ENCODE results near the gene UBE2O.

Gene UBE2O

GRCh38 chr17:76426853-76427252 is 26.1 kb downstream of the UBE2O start:
- 94 to 97% methylated on average over 3 of the region's 3 CpGs for WGBS, 2 experiments
- Histone ChIP-seq H3K4me1 (ENCODE audit: control insufficient read depth, insufficient read depth, low read length) (peaks cover 2% of the 10 kb centered on the region), H3K4me3 (ENCODE audit: insufficient read depth, low read depth, low read length) (no peak overlapping the region), H3K27ac (ENCODE audit: insufficient read depth, low read depth, low read length, poor library complexity, severe bottlenecking) (no peak overlapping the region), H3K36me3 (ENCODE audit: control insufficient read depth, insufficient read depth, low read length) (no peaks in the 10 kb centered on the region), H3K9me3 (ENCODE audit: control insufficient read depth, low read length) (no peaks in the 10 kb centered on the region), H3K27me3 (ENCODE audit: control insufficient read depth, insufficient read depth, low read length, poor library complexity, severe bottlenecking) (no peaks in the 10 kb centered on the region)

GRCh38 chr17:76422860-76423259 is 30.1 kb downstream of the UBE2O start:
- WGBS, 2 experiments = 88 to 93% methylated on average over 6 of the region's 6 CpGs
- H3K4me3 ChIP-seq (ENCODE audit: insufficient read depth, low read depth, low read length) = no peak overlapping the region

GRCh38 chr17:76422406-76422805 is 30.5 kb downstream of the UBE2O start:
- Histone ChIP-seq H3K27ac (ENCODE audit: insufficient read depth, low read depth, low read length, poor library complexity, severe bottlenecking) (no peak overlapping the region), H3K36me3 (ENCODE audit: control insufficient read depth, insufficient read depth, low read length) (no peaks in the 10 kb centered on the region), H3K4me1 (ENCODE audit: control insufficient read depth, insufficient read depth, low read length) (peaks cover 4% of the 10 kb centered on the region), H3K9me3 (ENCODE audit: control insufficient read depth, low read length) (no peaks in the 10 kb centered on the region), H3K4me3 (ENCODE audit: insufficient read depth, low read depth, low read length) (no peak overlapping the region), H3K27me3 (ENCODE audit: control insufficient read depth, insufficient read depth, low read length, poor library complexity, severe bottlenecking) (no peaks in the 10 kb centered on the region)
- 94 to 95% methylated on average over 8 of the region's 8 CpGs for WGBS, 2 experiments

More at GRCh38 chr17:76422860-76423259, 30.1 kb downstream of the UBE2O start:
- Histone ChIP-seq H3K4me1 (ENCODE audit: control insufficient read depth, insufficient read depth, low read length) (peaks cover 4% of the 10 kb centered on the region), H3K36me3 (ENCODE audit: control insufficient read depth, insufficient read depth, low read length) (no peaks in the 10 kb centered on the region), H3K27me3 (ENCODE audit: control insufficient read depth, insufficient read depth, low read length, poor library complexity, severe bottlenecking) (no peaks in the 10 kb centered on the region), H3K9me3 (ENCODE audit: control insufficient read depth, low read length) (no peaks in the 10 kb centered on the region), H3K27ac (ENCODE audit: insufficient read depth, low read depth, low read length, poor library complexity, severe bottlenecking) (no peak overlapping the region)

GRCh38 chr17:76421044-76421407 is 31.9 kb downstream of the UBE2O start:
- Histone ChIP-seq H3K36me3 (ENCODE audit: control insufficient read depth, insufficient read depth, low read length) (no peaks in the 10 kb centered on the region), H3K9me3 (ENCODE audit: control insufficient read depth, low read length) (no peaks in the 10 kb centered on the region), H3K4me1 (ENCODE audit: control insufficient read depth, insufficient read depth, low read length) (peaks cover 4% of the 10 kb centered on the region), H3K27ac (ENCODE audit: insufficient read depth, low read depth, low read length, poor library complexity, severe bottlenecking) (no peak overlapping the region), H3K27me3 (ENCODE audit: control insufficient read depth, insufficient read depth, low read length, poor library complexity, severe bottlenecking) (no peaks in the 10 kb centered on the region), H3K4me3 (ENCODE audit: insufficient read depth, low read depth, low read length) (no peak overlapping the region)
- 70 to 73% methylated on average over 7 of the region's 7 CpGs for WGBS, 2 experiments

- H3K4me3 ChIP-seq (ENCODE audit: insufficient read depth, low read depth, low read length) = no peak overlapping the region
- no peaks in the 10 kb centered on the region for H3K9me3 ChIP-seq (ENCODE audit: control insufficient read depth, low read length)
- WGBS, 2 experiments = 90 to 92% methylated on average over 10 of the region's 10 CpGs
- H3K27ac ChIP-seq (ENCODE audit: insufficient read depth, low read depth, low read length, poor library complexity, severe bottlenecking) = no peak overlapping the region
- no peaks in the 10 kb centered on the region for H3K36me3 ChIP-seq (ENCODE audit: control insufficient read depth, insufficient read depth, low read length)
- H3K27me3 ChIP-seq (ENCODE audit: control insufficient read depth, insufficient read depth, low read length, poor library complexity, severe bottlenecking) = no peaks in the 10 kb centered on the region
- H3K4me1 ChIP-seq (ENCODE audit: control insufficient read depth, insufficient read depth, low read length) = peaks cover 4% of the 10 kb centered on the region
Observed at GRCh38 chr17:76420356-76421043, 32.5 kb downstream of the UBE2O start.

GRCh38 chr17:76419576-76420260 is 33.2 kb downstream of the UBE2O start:
- Histone ChIP-seq H3K9me3 (ENCODE audit: control insufficient read depth, low read length) (no peaks in the 10 kb centered on the region), H3K4me3 (ENCODE audit: insufficient read depth, low read depth, low read length) (no peak overlapping the region), H3K27me3 (ENCODE audit: control insufficient read depth, insufficient read depth, low read length, poor library complexity, severe bottlenecking) (no peaks in the 10 kb centered on the region), H3K4me1 (ENCODE audit: control insufficient read depth, insufficient read depth, low read length) (peaks cover 9% of the 10 kb centered on the region), H3K27ac (ENCODE audit: insufficient read depth, low read depth, low read length, poor library complexity, severe bottlenecking) (no peak overlapping the region), H3K36me3 (ENCODE audit: control insufficient read depth, insufficient read depth, low read length) (no peaks in the 10 kb centered on the region)
- 95 to 96% methylated on average over 17 of the region's 17 CpGs for WGBS, 2 experiments

- Histone ChIP-seq H3K27me3 (ENCODE audit: control insufficient read depth, insufficient read depth, low read length, poor library complexity, severe bottlenecking) (no peaks in the 10 kb centered on the region), H3K9me3 (ENCODE audit: control insufficient read depth, low read length) (no peaks in the 10 kb centered on the region), H3K4me1 (ENCODE audit: control insufficient read depth, insufficient read depth, low read length) (peaks cover 14% of the 10 kb centered on the region), H3K4me3 (ENCODE audit: insufficient read depth, low read depth, low read length) (no peak overlapping the region), H3K36me3 (ENCODE audit: control insufficient read depth, insufficient read depth, low read length) (no peaks in the 10 kb centered on the region), H3K27ac (ENCODE audit: insufficient read depth, low read depth, low read length, poor library complexity, severe bottlenecking) (no peak overlapping the region)
- WGBS, 2 experiments = 90 to 93% methylated on average over 11 of the region's 11 CpGs
Observed at GRCh38 chr17:76417499-76418143, 35.3 kb downstream of the UBE2O start.

GRCh38 chr17:76416899-76417298 is 36.1 kb downstream of the UBE2O start:
- Histone ChIP-seq H3K27me3 (ENCODE audit: control insufficient read depth, insufficient read depth, low read length, poor library complexity, severe bottlenecking) (no peaks in the 10 kb centered on the region), H3K9me3 (ENCODE audit: control insufficient read depth, low read length) (no peaks in the 10 kb centered on the region), H3K4me3 (ENCODE audit: insufficient read depth, low read depth, low read length) (no peak overlapping the region), H3K27ac (ENCODE audit: insufficient read depth, low read depth, low read length, poor library complexity, severe bottlenecking) (no peak overlapping the region), H3K4me1 (ENCODE audit: control insufficient read depth, insufficient read depth, low read length) (peaks cover 14% of the 10 kb centered on the region), H3K36me3 (ENCODE audit: control insufficient read depth, insufficient read depth, low read length) (no peaks in the 10 kb centered on the region)
- WGBS, 2 experiments = 93 to 98% methylated on average over 4 of the region's 4 CpGs

GRCh38 chr17:76416457-76416856 is 36.5 kb downstream of the UBE2O start:
- Histone ChIP-seq H3K9me3 (ENCODE audit: control insufficient read depth, low read length) (no peaks in the 10 kb centered on the region), H3K27me3 (ENCODE audit: control insufficient read depth, insufficient read depth, low read length, poor library complexity, severe bottlenecking) (no peaks in the 10 kb centered on the region), H3K36me3 (ENCODE audit: control insufficient read depth, insufficient read depth, low read length) (no peaks in the 10 kb centered on the region), H3K4me1 (ENCODE audit: control insufficient read depth, insufficient read depth, low read length) (peaks cover 14% of the 10 kb centered on the region), H3K4me3 (ENCODE audit: insufficient read depth, low read depth, low read length) (no peak overlapping the region), H3K27ac (ENCODE audit: insufficient read depth, low read depth, low read length, poor library complexity, severe bottlenecking) (no peak overlapping the region)
- WGBS, 2 experiments = 91 to 95% methylated on average over 6 of the region's 6 CpGs

- Histone ChIP-seq H3K9me3 (ENCODE audit: control insufficient read depth, low read length) (no peaks in the 10 kb centered on the region), H3K4me1 (ENCODE audit: control insufficient read depth, insufficient read depth, low read length) (peaks cover 14% of the 10 kb centered on the region), H3K27ac (ENCODE audit: insufficient read depth, low read depth, low read length, poor library complexity, severe bottlenecking) (no peak overlapping the region), H3K27me3 (ENCODE audit: control insufficient read depth, insufficient read depth, low read length, poor library complexity, severe bottlenecking) (no peaks in the 10 kb centered on the region), H3K36me3 (ENCODE audit: control insufficient read depth, insufficient read depth, low read length) (no peaks in the 10 kb centered on the region), H3K4me3 (ENCODE audit: insufficient read depth, low read depth, low read length) (no peak overlapping the region)
- WGBS, 2 experiments = 86% methylated on average over 15 of the region's 15 CpGs
Observed at GRCh38 chr17:76415786-76416185, 37.2 kb downstream of the UBE2O start.

Measured in ectodermal cell (in vitro differentiated cells).